Progenitor cell of endocrine pancreas (in vitro differentiated cells): ENCODE data around the gene ZFR2. TPM values are rescaled to one million over a fixed set of nuclear protein-coding genes. Genes with fewer than 3 reads are reported as not detected.
"Not testable (repeated sequence)": the region's sequence is repeated elsewhere in the genome, so short reads cannot be mapped to it uniquely, and the experiment has no call there.

Experiments used
- DNase-seq: peaks from one replicate; pipeline ENCODE4 v3.0.0; 2021; ENCODE audit warnings: low spot score; ENCODE audit not compliant: unreplicated experiment
- H3K27ac Mint-ChIP-seq: 2 replicates; pipeline ENCODE4 v1.8.0; 2021; ENCODE audit warnings: mild to moderate bottlenecking, moderate library complexity, mixed read lengths
- H3K27me3 Mint-ChIP-seq: 2 replicates; pipeline ENCODE4 v1.8.0; 2021; ENCODE audit warnings: mixed read lengths
- H3K36me3 Mint-ChIP-seq: 2 replicates; pipeline ENCODE4 v1.8.0; 2022; ENCODE audit warnings: mixed read lengths; ENCODE audit not compliant: insufficient read depth
- H3K4me1 Mint-ChIP-seq: 2 replicates; pipeline ENCODE4 v1.8.0; 2021; ENCODE audit warnings: low read depth, mixed read lengths
- H3K4me3 Mint-ChIP-seq: 2 replicates; pipeline ENCODE4 v1.8.0; 2021; ENCODE audit warnings: low read depth, mild to moderate bottlenecking, moderate library complexity, mixed read lengths
- H3K9me3 Mint-ChIP-seq: 2 replicates; pipeline ENCODE4 v1.8.0; 2021; ENCODE audit warnings: low read depth, mixed read lengths
- total RNA-seq: library from RNA; stranded (reverse); gene quantifications from 2 replicates; pipeline ENCODE4 v1.2.1, GENCODE V29; 2021
- TF ChIP-seq, protein P1 (sequence below): fragments of 200-600 bp; sonication (generic); IDR thresholded peaks from one replicate; pipeline ENCODE4 v1.5.0; 2021; ENCODE audit warnings: antibody characterized with exemption, mild to moderate bottlenecking; ENCODE audit not compliant: unreplicated experiment

Gene ZFR2
- total RNA-seq, 1 donor from 2014 or later, result 3.5 TPM

DNA sequence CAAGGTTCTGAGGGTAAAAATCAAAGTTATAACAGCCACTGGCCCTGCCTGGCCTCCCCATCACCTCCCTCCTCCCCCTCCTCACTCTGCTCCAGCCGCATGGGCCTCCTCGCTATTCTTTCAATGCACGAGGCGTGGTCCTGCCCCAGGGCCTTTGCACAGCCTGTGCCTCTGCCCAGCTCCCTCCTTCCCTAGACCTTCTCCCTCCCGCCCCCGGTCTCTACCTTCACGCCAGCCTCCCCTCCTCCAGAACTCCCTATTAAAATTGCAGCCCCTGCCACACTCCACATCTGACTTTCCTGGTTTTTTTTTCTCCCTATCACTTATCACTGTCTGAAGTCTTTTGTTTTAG lies 100.1 kb downstream of the ZFR2 start:
- Mint-ChIP-seq H3K27ac (no peak overlapping the region), H3K27me3 (no peaks in the 10 kb centered on the region), H3K36me3 (peaks cover 4% of the 10 kb centered on the region), H3K4me3 (no peak overlapping the region), H3K4me1 (no peaks in the 10 kb centered on the region), H3K9me3 (no peaks in the 10 kb centered on the region)
- DNase-seq, result no peak
- TF ChIP-seq, protein P1, sequence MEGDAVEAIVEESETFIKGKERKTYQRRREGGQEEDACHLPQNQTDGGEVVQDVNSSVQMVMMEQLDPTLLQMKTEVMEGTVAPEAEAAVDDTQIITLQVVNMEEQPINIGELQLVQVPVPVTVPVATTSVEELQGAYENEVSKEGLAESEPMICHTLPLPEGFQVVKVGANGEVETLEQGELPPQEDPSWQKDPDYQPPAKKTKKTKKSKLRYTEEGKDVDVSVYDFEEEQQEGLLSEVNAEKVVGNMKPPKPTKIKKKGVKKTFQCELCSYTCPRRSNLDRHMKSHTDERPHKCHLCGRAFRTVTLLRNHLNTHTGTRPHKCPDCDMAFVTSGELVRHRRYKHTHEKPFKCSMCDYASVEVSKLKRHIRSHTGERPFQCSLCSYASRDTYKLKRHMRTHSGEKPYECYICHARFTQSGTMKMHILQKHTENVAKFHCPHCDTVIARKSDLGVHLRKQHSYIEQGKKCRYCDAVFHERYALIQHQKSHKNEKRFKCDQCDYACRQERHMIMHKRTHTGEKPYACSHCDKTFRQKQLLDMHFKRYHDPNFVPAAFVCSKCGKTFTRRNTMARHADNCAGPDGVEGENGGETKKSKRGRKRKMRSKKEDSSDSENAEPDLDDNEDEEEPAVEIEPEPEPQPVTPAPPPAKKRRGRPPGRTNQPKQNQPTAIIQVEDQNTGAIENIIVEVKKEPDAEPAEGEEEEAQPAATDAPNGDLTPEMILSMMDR, result no peak

DNA sequence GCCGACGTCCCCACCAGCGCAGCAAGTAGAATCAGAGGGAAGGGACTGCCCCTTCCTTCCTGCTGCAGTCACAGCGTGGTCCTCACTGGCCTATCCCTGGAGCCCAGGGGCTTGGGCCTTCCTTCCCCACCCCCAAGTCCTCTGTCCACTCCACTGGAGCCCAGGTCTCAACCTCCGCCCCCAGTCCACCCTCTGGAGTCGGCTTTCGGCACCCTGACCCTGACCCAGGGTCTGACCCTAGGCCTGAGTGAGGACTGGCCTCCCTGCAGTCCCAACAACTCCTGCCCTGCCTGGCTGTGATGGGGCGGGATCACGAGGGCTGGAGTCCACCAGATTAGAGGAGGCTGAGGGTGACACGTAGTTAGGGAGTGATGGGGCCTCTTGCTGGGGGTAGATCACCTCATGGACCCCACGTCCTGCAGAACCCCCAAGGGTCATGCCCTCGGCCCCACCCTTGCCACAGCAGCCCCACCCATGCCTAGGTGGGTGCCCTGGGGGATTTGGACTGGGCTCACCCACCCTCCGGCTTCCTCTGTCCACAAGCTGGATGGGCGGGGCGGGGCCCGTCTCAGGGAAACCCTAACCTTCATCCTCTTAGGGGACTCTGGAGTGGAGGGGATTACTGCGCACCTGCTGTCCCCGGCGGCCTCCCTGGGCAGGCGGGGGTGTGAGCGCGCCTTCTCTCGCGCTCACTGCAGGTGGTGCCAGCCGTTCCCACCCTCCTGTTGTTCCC lies 100.7 kb downstream of the ZFR2 start:
- TF ChIP-seq, protein P1, result no peak
- DNase-seq, result no peak
- Mint-ChIP-seq H3K36me3 (peaks cover 4% of the 10 kb centered on the region), H3K27me3 (no peaks in the 10 kb centered on the region), H3K4me3 (no peak overlapping the region), H3K27ac (no peak overlapping the region), H3K9me3 (no peaks in the 10 kb centered on the region), H3K4me1 (no peaks in the 10 kb centered on the region)

DNA sequence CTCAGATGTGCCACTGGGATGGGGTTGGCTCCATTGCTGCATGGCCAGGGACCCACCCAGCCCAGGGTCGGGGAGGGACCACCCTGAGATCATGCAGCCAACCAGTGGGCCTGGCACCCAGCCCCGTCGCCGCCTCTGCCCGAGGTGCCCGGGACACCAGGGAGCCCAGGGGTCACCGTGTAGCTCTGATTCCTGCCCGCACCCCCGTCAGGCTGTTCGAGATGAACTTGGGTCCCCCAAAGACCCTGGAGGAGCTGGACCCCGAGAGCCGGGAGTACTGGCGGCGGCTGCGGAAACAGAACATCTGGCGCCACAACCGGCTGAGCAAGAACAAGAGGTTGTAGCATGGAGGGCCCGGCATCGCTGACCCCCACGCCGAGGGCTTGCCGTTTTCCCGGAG lies 101.8 kb downstream of the ZFR2 start:
- TF ChIP-seq, protein P1, result no peak
- H3K27ac Mint-ChIP-seq, result no peak overlapping the region
- H3K36me3 Mint-ChIP-seq, result peaks cover 4% of the 10 kb centered on the region
- H3K9me3 Mint-ChIP-seq, result no peaks in the 10 kb centered on the region
- peaks cover 3% of the 10 kb centered on the region for H3K4me1 Mint-ChIP-seq
- no peak for DNase-seq
- H3K27me3 Mint-ChIP-seq, result no peaks in the 10 kb centered on the region
- no peak overlapping the region for H3K4me3 Mint-ChIP-seq

DNA sequence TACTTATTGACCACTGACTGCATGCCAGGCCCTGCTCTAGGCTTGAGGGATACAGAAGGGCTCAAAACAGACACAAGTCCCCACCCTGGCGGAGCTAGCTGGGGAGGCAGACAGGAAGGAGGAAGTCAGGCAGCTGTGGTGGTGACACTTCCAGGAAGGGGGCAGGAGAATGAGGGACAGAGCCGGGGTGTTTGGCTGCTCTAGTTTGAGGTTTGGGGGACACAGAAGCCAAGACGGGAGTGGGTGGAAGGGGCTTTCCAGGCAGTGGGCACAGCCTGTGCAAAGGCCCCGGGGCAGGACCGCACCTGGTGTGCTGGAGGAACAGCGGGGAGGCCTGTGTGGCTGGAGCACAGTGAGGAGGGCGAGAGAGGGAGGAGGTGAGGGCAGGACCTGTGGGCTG lies 102.3 kb downstream of the ZFR2 start:
- no peaks in the 10 kb centered on the region for H3K27me3 Mint-ChIP-seq
- no peak overlapping the region for H3K27ac Mint-ChIP-seq

DNA sequence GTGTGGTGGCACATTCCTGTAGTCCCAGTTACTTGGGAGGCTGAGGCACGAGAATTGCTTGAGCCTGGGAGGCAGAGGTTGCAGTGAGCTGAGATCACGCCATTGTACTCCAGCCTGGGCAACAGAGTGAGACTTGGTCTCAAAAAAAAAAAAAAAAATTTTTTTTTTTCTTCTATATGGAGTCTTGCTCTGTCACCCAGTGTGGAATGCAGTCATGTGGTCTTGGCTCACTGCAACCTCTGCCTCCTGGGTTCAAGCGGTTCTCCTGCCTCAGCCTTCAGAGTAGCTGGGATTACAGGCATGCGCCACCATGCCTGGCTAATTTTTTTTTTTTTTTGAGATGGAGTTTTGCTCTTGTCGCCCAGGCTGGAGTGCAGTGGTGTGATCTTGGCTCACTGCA lies 103.1 kb downstream of the ZFR2 start:
- DNase-seq, H3K27ac Mint-ChIP-seq, H3K9me3 Mint-ChIP-seq, H3K27me3 Mint-ChIP-seq, H3K4me1 Mint-ChIP-seq, H3K4me3 Mint-ChIP-seq, H3K36me3 Mint-ChIP-seq: not testable (repeated sequence)

More for the DNA sequence above, 102.3 kb downstream of the ZFR2 start:
- no peak for DNase-seq
- Mint-ChIP-seq H3K4me3 (no peak overlapping the region), H3K4me1 (peaks cover 3% of the 10 kb centered on the region), H3K9me3 (no peaks in the 10 kb centered on the region), H3K36me3 (peaks cover 4% of the 10 kb centered on the region)
- TF ChIP-seq, protein P1, result no peak

DNA sequence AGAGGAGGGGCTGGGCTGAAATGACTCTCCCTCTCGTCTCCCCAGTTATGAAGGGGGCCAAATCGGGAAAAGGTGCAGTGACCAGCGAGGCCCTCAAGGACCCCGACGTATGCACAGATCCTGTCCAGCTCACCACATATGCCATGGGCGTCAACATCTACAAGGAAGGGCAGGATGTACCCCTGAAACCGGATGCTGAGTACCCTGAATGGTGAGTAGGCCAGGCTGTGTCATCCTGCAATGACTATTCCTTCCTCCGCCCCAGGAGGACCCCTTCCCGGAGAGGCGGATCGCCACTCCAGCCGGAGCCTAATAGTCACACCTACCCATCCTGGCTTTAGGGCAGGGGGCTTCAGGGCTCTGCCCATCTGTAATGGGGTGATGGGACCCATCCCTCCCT lies 103.7 kb downstream of the ZFR2 start:
- TF ChIP-seq, protein P1, result no peak
- Mint-ChIP-seq H3K4me3 (no peak overlapping the region), H3K4me1 (peaks cover 7% of the 10 kb centered on the region)

More for the DNA sequence above, 103.7 kb downstream of the ZFR2 start:
- Mint-ChIP-seq H3K9me3 (no peaks in the 10 kb centered on the region), H3K27ac (no peak overlapping the region), H3K27me3 (no peaks in the 10 kb centered on the region), H3K36me3 (peaks cover 4% of the 10 kb centered on the region)
- no peak for DNase-seq
